GM15510 (cell line): ENCODE results near the gene TSC22D4.

Experiments
- POLR2A ChIP-seq: IDR thresholded peaks from 3 replicates; pipeline ENCODE4 v1.6.1; 2011; ENCODE audit warnings: borderline replicate concordance; ENCODE audit not compliant: insufficient read length; ENCODE audit errors: extremely low read depth

The TSC22D4 gene

DNA sequence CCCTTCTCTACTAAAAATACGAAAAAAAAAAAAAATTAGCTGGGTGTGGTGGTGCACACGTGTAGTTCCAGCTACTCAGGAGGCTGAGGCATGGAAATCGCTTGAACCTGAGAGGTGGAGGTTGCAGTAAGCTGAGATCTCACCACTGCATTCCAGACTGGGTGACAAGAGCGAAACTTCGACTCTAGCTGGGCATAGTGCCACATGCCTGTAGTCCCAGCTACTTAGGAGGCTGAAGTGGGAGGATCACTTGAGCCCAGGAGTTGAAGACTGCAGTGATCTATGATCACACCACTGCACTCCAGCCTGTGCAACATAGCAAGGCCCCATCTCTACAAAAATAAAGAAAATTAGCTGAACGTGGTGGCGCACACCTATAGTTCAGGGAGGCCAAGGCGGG is 13.7 kb downstream of the TSC22D4 start:
- TF ChIP-seq POLR2A, result no peak

DNA sequence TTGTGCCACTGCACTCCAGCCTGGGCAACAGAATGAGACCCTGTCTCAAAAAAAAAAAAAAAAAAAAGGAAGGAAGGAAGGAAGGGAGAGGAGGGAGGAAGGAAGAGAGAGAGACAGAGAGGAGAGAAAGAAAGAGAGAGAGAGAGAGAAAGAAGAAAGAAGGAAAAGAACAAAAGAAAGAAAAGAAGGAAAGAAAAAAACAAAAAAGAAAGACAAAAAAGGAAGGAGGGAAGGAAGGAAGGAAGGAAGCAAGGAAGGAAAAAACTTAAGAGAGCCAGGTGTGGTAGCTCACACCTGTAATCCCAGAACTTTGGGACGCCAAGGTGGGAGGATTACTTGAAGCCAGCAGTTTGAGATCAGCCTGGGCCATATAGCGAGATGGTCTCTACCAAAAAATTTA is 14.2 kb downstream of the TSC22D4 start:
- no peak for TF ChIP-seq POLR2A

GRCh38 chr7:100464210-100464660 is 14.8 kb downstream of the TSC22D4 start, which contains the start of gene SPACDR:
TSS of gene SPACDR (minus strand) at chr7:100464260. CDS start at chr7:100464025, 235 bp downstream.
- no peak for TF ChIP-seq POLR2A

- TF ChIP-seq POLR2A, result no peak
Observed at GRCh38 chr7:100457033-100457432, 22.0 kb downstream of the TSC22D4 start.

DNA sequence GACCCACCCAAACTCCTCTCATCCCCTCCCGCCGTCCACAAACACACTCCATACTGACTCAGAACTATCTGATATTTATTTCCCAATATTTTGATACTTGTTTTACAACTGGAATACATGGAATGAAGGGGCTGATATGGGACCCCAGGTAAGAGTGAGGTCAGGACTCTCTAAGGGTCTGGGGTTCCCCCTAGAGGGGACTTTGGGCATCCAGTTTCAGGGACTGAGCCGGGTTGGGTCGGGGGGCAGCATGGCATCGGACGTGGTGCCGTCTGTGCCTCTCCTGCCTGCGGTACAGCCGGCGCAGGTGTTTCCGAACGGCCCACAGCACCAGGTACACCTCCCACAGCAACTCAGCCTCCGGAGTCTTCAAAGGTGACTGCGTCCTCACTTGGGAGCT is 22.5 kb downstream of the TSC22D4 start:
- TF ChIP-seq POLR2A, result no peak

DNA sequence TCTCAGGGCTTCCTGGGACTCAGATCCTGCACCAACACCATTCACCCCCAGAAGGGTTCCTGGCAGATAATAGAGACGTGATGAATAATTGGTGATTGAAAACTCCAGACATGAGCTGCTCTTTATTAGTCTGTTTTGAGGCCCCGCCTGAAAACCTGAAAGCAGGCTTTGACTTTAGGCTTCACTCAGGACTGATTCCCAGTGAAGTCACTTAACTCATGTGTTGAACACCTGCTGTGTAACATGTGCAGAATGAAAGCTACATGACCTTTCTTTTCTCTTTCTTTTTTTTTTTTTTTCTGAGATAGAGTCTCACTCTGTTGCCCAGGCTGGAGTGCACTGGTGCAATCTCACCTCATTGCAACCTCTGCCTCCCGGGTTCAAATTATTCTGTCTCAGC is 23.8 kb downstream of the TSC22D4 start:
- no peak for TF ChIP-seq POLR2A

- no peak for TF ChIP-seq POLR2A
Observed at GRCh38 chr7:100452513-100452912, 26.5 kb downstream of the TSC22D4 start.

GRCh38 chr7:100449190-100449795 is 29.7 kb downstream of the TSC22D4 start:
- no peak for TF ChIP-seq POLR2A

GRCh38 chr7:100446040-100446439 is 33.0 kb downstream of the TSC22D4 start:
- TF ChIP-seq POLR2A, result no peak

GRCh38 chr7:100444311-100445278 is 34.4 kb downstream of the TSC22D4 start:
- TF ChIP-seq POLR2A, result no peak

DNA sequence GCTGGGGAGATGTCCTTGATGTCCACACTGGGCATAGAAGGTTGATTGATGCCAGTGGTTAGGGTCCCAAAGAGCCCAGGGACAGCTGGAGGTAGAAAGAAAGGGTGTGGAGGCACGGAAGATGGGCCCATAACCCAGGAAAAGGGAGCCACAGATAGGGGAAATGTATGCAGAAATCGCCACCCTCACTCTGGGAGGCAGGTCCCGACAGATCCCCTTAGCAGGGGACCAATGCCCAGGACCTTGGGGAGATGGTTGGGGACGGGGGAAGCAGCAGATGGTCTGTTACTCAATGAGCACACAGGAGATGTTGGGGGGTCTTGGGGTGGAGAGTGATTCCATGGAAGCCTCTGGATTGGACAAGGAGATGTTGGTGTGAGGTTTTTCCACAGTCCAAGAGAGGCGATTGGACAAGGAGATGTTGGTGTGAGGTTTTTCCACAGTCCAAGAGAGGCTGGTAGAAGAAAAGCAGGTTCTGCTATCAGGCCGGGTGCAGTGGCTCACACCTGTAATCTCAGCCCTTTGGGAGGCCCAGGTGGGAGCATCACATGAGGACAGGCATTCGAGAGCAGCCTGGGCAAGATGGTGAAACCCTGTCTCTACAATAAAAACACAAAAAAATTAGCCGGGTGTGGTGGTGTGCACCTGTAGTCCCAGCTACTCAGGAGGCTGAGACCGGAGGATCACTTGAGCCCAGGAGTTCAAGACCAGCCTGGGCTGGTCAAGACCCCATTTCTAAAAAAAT is 35.7 kb downstream of the TSC22D4 start:
- no peak for TF ChIP-seq POLR2A

- TF ChIP-seq POLR2A, result no peak
Observed at GRCh38 chr7:100441641-100442535, 37.1 kb downstream of the TSC22D4 start.

GRCh38 chr7:100438172-100438571 is 40.8 kb downstream of the TSC22D4 start:
- no peak for TF ChIP-seq POLR2A
